IMR-90 (cell line): ENCODE measurements around the gene CDT1. TPM values are rescaled to one million over a fixed set of nuclear protein-coding genes. Genes with fewer than 3 reads are reported as not detected.

Experiments used
- ATAC-seq: fragments of 200-7000 bp; cut with Tn5 transposase; 2 replicates; pipeline ENCODE4 v1.9.1; 2020; ENCODE audit warnings: low read depth, mild to moderate bottlenecking, moderate library complexity
- BruUV-seq: library from RNA; stranded (reverse); fragments of 400-500 nt; replicated peaks from 2 replicates; lab custom pipeline; 2021; lab: Mats Ljungman, UMichigan
- CTCF ChIA-PET: fragments of 300-600 bp; formaldehyde crosslinking; extraction: SDS; loops from one replicate; lab custom pipeline; 2021; ENCODE audit warnings: antibody characterized with exemption; lab: Yijun Ruan, JAX
- POLR2A ChIA-PET: fragments of 300-600 bp; sonication (Branson Sonifier 250); formaldehyde crosslinking; loops from one replicate; lab custom pipeline; 2022; ENCODE audit warnings: antibody characterized with exemption; ENCODE audit not compliant: unreplicated experiment; lab: Charles Lee
- DNase-seq: peaks from one replicate; pipeline ENCODE4 v3.0.0; 2013
- H2AFZ ChIP-seq: replicated peaks from 2 replicates; pipeline ENCODE3; 2013; ENCODE audit warnings: low read length, mild to moderate bottlenecking; ENCODE audit not compliant: poor library complexity
- H2AK5ac ChIP-seq: 2 replicates; pipeline ENCODE4 v1.6.1; 2013; ENCODE audit warnings: low read depth, low read length, inconsistent platforms
- H2AK9ac ChIP-seq: replicated peaks from 2 replicates; pipeline ENCODE3; 2013; ENCODE audit warnings: mild to moderate bottlenecking, low read depth, low read length, moderate library complexity; ENCODE audit not compliant: poor library complexity
- H2BK120ac ChIP-seq: 2 replicates; pipeline ENCODE4 v1.6.1; 2013; ENCODE audit warnings: low read depth, low read length, inconsistent platforms
- H2BK15ac ChIP-seq: 3 replicates; pipeline ENCODE4 v1.6.1; 2013; ENCODE audit warnings: low read depth, low read length, inconsistent platforms
- H2BK20ac ChIP-seq: 2 replicates; pipeline ENCODE4 v1.6.1; 2013; ENCODE audit warnings: low read depth, mild to moderate bottlenecking, inconsistent platforms, low read length, moderate library complexity
- H2BK5ac ChIP-seq: 2 replicates; pipeline ENCODE4 v1.6.1; 2013; ENCODE audit warnings: mild to moderate bottlenecking, low read depth, low read length, inconsistent platforms; ENCODE audit not compliant: poor library complexity, severe bottlenecking
- H3K14ac ChIP-seq: replicated peaks from 2 replicates; pipeline ENCODE4 v1.6.1; 2013; ENCODE audit warnings: low read depth, low read length, inconsistent platforms
- H3K18ac ChIP-seq: 2 replicates; pipeline ENCODE4 v1.6.1; 2013; ENCODE audit warnings: low read depth, low read length, control low read depth
- H3K23ac ChIP-seq: 2 replicates; pipeline ENCODE4 v1.6.1; 2013; ENCODE audit warnings: low read depth, low read length, inconsistent platforms
- H3K27ac ChIP-seq: 2 replicates; pipeline ENCODE4 v1.5.1; 2013; ENCODE audit warnings: mild to moderate bottlenecking, control low read depth, low read length; ENCODE audit not compliant: insufficient read depth
- H3K27me3 ChIP-seq: 2 replicates; pipeline ENCODE4 v1.6.1; 2013; ENCODE audit warnings: low read length; ENCODE audit not compliant: control insufficient read depth, insufficient read depth
- H3K36me3 ChIP-seq: 2 replicates; pipeline ENCODE4 v1.6.1; 2013; ENCODE audit warnings: low read length, mixed read lengths; ENCODE audit not compliant: control insufficient read depth, insufficient read depth
- H3K4ac ChIP-seq: 2 replicates; pipeline ENCODE4 v1.6.1; 2013; ENCODE audit warnings: low read depth, low read length, inconsistent platforms
- H3K4me1 ChIP-seq: 2 replicates; pipeline ENCODE4 v1.6.1; 2013; ENCODE audit warnings: low read length, mixed read lengths; ENCODE audit not compliant: control insufficient read depth, insufficient read depth
- H3K4me2 ChIP-seq: 2 replicates; pipeline ENCODE4 v1.6.1; 2013; ENCODE audit warnings: low read depth, mild to moderate bottlenecking, control low read depth, low read length, moderate library complexity
- H3K4me3 ChIP-seq: 2 replicates; pipeline ENCODE4 v1.5.1; 2013; ENCODE audit warnings: low read depth, mild to moderate bottlenecking, control low read depth, low read length, moderate library complexity; ENCODE audit not compliant: insufficient read depth
- H3K56ac ChIP-seq: 2 replicates; pipeline ENCODE4 v1.6.1; 2013; ENCODE audit warnings: low read length, inconsistent platforms; ENCODE audit not compliant: insufficient read depth; ENCODE audit errors: extremely low read depth
- H3K79me1 ChIP-seq, 2 experiments: 2 replicates each; pipeline ENCODE4 v1.6.1; 2013; ENCODE audit warnings: low read length in 2 of 2, inconsistent platforms in 1 of 2, low read depth in 1 of 2
- H3K9ac ChIP-seq: 2 replicates; pipeline ENCODE4 v1.6.1; 2013; ENCODE audit warnings: low read depth, low read length, control low read depth
- H3K9me1 ChIP-seq: 2 replicates; pipeline ENCODE4 v1.6.1; 2013; ENCODE audit warnings: low read length, inconsistent platforms; ENCODE audit not compliant: insufficient read depth
- H3K9me3 ChIP-seq: 2 replicates; pipeline ENCODE4 v1.6.1; 2013; ENCODE audit warnings: low read length; ENCODE audit not compliant: control insufficient read depth, insufficient read depth
- H4K20me1 ChIP-seq: 2 replicates; pipeline ENCODE4 v1.6.1; 2013; ENCODE audit warnings: low read length, inconsistent platforms; ENCODE audit not compliant: insufficient read depth
- H4K5ac ChIP-seq: 2 replicates; pipeline ENCODE4 v1.6.1; 2013; ENCODE audit warnings: mild to moderate bottlenecking, low read depth, low read length, control low read depth
- H4K8ac ChIP-seq, 2 experiments: 2 replicates each; pipeline ENCODE4 v1.6.1; 2013; ENCODE audit warnings: low read depth in 2 of 2, low read length in 2 of 2, control low read depth in 1 of 2, inconsistent platforms in 1 of 2
- H4K91ac ChIP-seq: 2 replicates; pipeline ENCODE4 v1.6.1; 2013; ENCODE audit warnings: low read depth, low read length, inconsistent platforms; ENCODE audit not compliant: insufficient read depth
- CTCF ChIP-seq: conservative IDR thresholded peaks from 2 replicates; pipeline ENCODE4 v1.5.1; 2012; ENCODE audit warnings: mild to moderate bottlenecking, low read depth, low read length, improper control_type of control experiment
- USF2 ChIP-seq: fragments of 150-350 bp; IDR thresholded peaks from 2 replicates; pipeline ENCODE4 v1.6.1; 2017; ENCODE audit warnings: mild to moderate bottlenecking, antibody characterized with exemption, low read length, low read depth
- WGBS, 2 experiments: methylation state at CpG; one replicate each; pipeline versions ENCODE4 v1.1.5 to v1.1.7; 2013; ENCODE audit warnings: missing lambda C conversion rate in 2 of 2; ENCODE audit not compliant: insufficient read length in 1 of 2; ENCODE audit errors: extremely low coverage in 2 of 2; 5-methylcytosine and 5-hydroxymethylcytosine counted together
- dilution Hi-C: fragments of 300-500 bp; cut with HindIII; formaldehyde crosslinking; loops from one replicate; pipeline ENCODE4 v1.14.3; 2018; ENCODE audit warnings: low sequenced_read_pairs; ENCODE audit not compliant: unreplicated experiment
- in situ Hi-C: fragments of 300-500 bp; cut with MboI; formaldehyde crosslinking; loops from 3 replicates; pipeline ENCODE4 v1.14.3; 2019; ENCODE audit warnings: low sequenced_read_pairs, inconsistent platforms, mixed read lengths
- intact Hi-C: fragments of 100-400 bp; cut with micrococcal nuclease; formaldehyde crosslinking; loops from 2 replicates; pipeline ENCODE4 v1.10.0; 2022
- polyA plus RNA-seq, 3 experiments: library from polyadenylated mRNA; depleted of rRNA; stranded (reverse); fragments of >200 nt; gene quantifications; 2 replicates each; pipeline ENCODE4 v1.2.3, GENCODE V29; 2012; ENCODE audit warnings: low replicate concordance in 1 of 3
- total RNA-seq: library from RNA; depleted of rRNA; stranded (reverse); fragments of >200 nt; gene quantifications from 2 replicates; pipeline ENCODE4 v1.2.3, GENCODE V29; 2012

The CDT1 gene
- total and polyA plus RNA-seq, 2 of the 4 experiments (the other 2 are of a cell fraction) = 3.2 to 11.8 TPM

DNA sequence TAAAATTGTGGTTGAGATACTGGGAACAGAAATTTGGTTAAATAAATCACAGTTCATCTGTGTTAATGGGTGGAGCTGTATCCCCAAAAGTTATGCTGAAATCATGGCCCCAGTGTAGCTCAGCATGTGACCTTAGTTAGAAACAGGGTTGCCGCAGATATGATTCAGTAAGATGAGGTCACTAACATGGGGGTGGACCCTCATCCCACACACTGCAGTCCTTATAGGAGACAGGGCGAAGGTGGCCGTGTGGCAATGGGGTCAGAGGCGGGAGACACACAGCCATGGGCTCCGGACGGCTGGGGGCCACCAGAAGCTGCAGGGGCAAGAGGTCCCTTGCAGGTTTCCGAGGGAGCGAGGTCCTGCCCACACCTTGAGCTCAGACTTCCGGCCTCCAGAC lies 42.5 kb downstream of the CDT1 start:
- Histone ChIP-seq H3K27ac (no peak overlapping the region), H3K4me1 (peaks cover 3% of the 10 kb centered on the region; the same call in 1 of the 2 replicates), H4K91ac (no peak overlapping the region), H3K9me1 (no peaks in the 10 kb centered on the region), H3K79me1 (peaks cover 4 to 20% of the 10 kb centered on the region in 2 experiments), H3K18ac (no peak overlapping the region), H3K4me3 (no peak overlapping the region), H2AFZ (no peak overlapping the region), H2BK5ac (no peak overlapping the region), H2AK9ac (no peak overlapping the region), H4K20me1 (peaks cover 14% of the 10 kb centered on the region; the same call in 1 of the 2 replicates), H3K27me3 (no peaks in the 10 kb centered on the region), H3K9ac (no peak overlapping the region), H3K14ac (no peak overlapping the region), H3K4ac (no peak overlapping the region), H3K36me3 (peaks cover 18% of the 10 kb centered on the region), H4K5ac (no peak overlapping the region), H2BK20ac (no peak overlapping the region), H2BK120ac (no peak overlapping the region), H2BK15ac (no peak overlapping the region), H3K23ac (no peak overlapping the region), H3K56ac (no peak overlapping the region), H2AK5ac (no peak overlapping the region), H3K9me3 (no peaks in the 10 kb centered on the region), H3K4me2 (no peak overlapping the region), H4K8ac (no peak overlapping the region)
- 92% methylated on average over 8 of the region's 9 CpGs; no CpG with 5 or more reads in 1 of the 2 experiments for WGBS, 2 experiments
- TF ChIP-seq CTCF = no peak
- peak; percentile 30; the same call in 1 of the 2 replicates for TF ChIP-seq USF2
- ChIA-PET POLR2A (interaction anchor here (1.2 kb wide), 1 partner anchor 11 kb away, joined by 3 read pairs; the partner anchor contains the start of genes GALNS and TRAPPC2L), CTCF (interaction anchor here (1.6 kb wide), 1 partner anchor 12 kb away, joined by 6 read pairs; no protein-coding TSS in a partner anchor)
- no TSS peak for BruUV-seq
- dilution Hi-C loops (no loop called here), intact Hi-C loops (no loop called here), in situ Hi-C loops (no loop called here)
- DNase-seq (peak; percentile 31), ATAC-seq (no peak)
